HG03039 (cell line): Measurements from ENCODE around the gene BNC2.

Experiments
- ATAC-seq: cut with Tn5 transposase; IDR thresholded peaks from one replicate; pipeline ENCODE4 v1.9.1; 2021; ENCODE audit warnings: mild to moderate bottlenecking, moderate library complexity; ENCODE audit not compliant: unreplicated experiment

Gene BNC2

GRCh38 chr9:16431666-16432392 lies 438.6 kb downstream of the BNC2 start:
- no peak for ATAC-seq

GRCh38 chr9:16429671-16430070 lies 440.8 kb downstream of the BNC2 start:
- no peak for ATAC-seq

- no peak for ATAC-seq
Measured at GRCh38 chr9:16427873-16428427, 442.5 kb downstream of the BNC2 start.

GRCh38 chr9:16426716-16427115 lies 443.8 kb downstream of the BNC2 start:
- no peak for ATAC-seq

- ATAC-seq: no peak
Measured at GRCh38 chr9:16425562-16426231, 444.8 kb downstream of the BNC2 start.

GRCh38 chr9:16422114-16422513 lies 448.4 kb downstream of the BNC2 start:
- ATAC-seq: no peak

- no peak for ATAC-seq
Measured at GRCh38 chr9:16421532-16421931, 448.9 kb downstream of the BNC2 start.

GRCh38 chr9:16419124-16419523 lies 451.3 kb downstream of the BNC2 start:
- ATAC-seq: no peak

GRCh38 chr9:16418721-16419120 lies 451.7 kb downstream of the BNC2 start:
- ATAC-seq: no peak

- no peak for ATAC-seq
Measured at GRCh38 chr9:16417749-16418148, 452.7 kb downstream of the BNC2 start.

- no peak for ATAC-seq
Measured at GRCh38 chr9:16417161-16417560, 453.3 kb downstream of the BNC2 start.

- ATAC-seq: no peak
Measured at GRCh38 chr9:16414451-16414850, 456.0 kb downstream of the BNC2 start.

- ATAC-seq: no peak
Measured at GRCh38 chr9:16413509-16414016, 456.9 kb downstream of the BNC2 start.

GRCh38 chr9:16412740-16413139 lies 457.7 kb downstream of the BNC2 start:
- ATAC-seq: no peak

GRCh38 chr9:16411311-16411710 lies 459.2 kb downstream of the BNC2 start:
- no peak for ATAC-seq

- ATAC-seq: no peak
Measured at GRCh38 chr9:16410601-16411280, 459.7 kb downstream of the BNC2 start.

- no peak for ATAC-seq
Measured at GRCh38 chr9:16407617-16408016, 462.9 kb downstream of the BNC2 start.

GRCh38 chr9:16406526-16407225 lies 463.8 kb downstream of the BNC2 start:
- ATAC-seq: no peak

GRCh38 chr9:16405421-16405820 lies 465.0 kb downstream of the BNC2 start:
- ATAC-seq: no peak

- ATAC-seq: no peak
Measured at GRCh38 chr9:16401701-16402100, 468.8 kb downstream of the BNC2 start.

- ATAC-seq: no peak
Measured at GRCh38 chr9:16398691-16399090, 471.8 kb downstream of the BNC2 start.
